ENCODE results near the gene FRS3. TPM values are rescaled to one million over a fixed set of nuclear protein-coding genes. Genes with fewer than 3 reads are reported as not detected.

The FRS3 gene
- total RNA-seq, 2 donors from 2014 or later = 2.6 to 3.4 TPM

DNA sequence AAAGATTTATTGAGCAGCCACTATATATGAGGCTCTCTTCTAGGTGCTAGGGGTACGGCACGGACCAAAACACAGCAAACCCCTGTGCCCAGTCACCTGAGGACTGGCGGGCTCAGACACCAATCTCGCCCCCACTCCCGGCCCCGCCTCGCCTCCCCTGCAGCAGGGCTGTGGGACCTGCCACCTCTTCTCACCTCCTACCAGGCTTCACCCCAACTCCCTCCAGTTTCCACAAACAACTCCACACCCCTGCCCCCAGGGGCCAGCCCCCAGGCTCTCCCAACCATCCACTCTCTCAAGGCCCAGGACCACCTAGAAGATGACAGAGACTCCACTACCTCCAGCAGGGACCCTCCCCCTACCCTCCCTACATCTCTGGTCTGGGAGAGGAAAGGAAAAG lies 50.7 kb downstream of the FRS3 start:
- H3K27me3 ChIP-seq = no peaks in the 10 kb centered on the region
- no peak overlapping the region for H3K4me3 ChIP-seq
- no peaks in the 10 kb centered on the region for H3K36me3 ChIP-seq
- no peaks in the 10 kb centered on the region for H3K9me3 ChIP-seq
- TF ChIP-seq, protein P1, sequence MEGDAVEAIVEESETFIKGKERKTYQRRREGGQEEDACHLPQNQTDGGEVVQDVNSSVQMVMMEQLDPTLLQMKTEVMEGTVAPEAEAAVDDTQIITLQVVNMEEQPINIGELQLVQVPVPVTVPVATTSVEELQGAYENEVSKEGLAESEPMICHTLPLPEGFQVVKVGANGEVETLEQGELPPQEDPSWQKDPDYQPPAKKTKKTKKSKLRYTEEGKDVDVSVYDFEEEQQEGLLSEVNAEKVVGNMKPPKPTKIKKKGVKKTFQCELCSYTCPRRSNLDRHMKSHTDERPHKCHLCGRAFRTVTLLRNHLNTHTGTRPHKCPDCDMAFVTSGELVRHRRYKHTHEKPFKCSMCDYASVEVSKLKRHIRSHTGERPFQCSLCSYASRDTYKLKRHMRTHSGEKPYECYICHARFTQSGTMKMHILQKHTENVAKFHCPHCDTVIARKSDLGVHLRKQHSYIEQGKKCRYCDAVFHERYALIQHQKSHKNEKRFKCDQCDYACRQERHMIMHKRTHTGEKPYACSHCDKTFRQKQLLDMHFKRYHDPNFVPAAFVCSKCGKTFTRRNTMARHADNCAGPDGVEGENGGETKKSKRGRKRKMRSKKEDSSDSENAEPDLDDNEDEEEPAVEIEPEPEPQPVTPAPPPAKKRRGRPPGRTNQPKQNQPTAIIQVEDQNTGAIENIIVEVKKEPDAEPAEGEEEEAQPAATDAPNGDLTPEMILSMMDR (IDR thresholded peaks at IDR 0.05) = no peak
- peak overlapping the region; percentile 79 to 97 for H3K27ac ChIP-seq
- DNase-seq (ENCODE audit: low spot score) = no peak
- H3K4me1 ChIP-seq = peaks cover 0 to 98% of the 10 kb centered on the region in 2 donors

DNA sequence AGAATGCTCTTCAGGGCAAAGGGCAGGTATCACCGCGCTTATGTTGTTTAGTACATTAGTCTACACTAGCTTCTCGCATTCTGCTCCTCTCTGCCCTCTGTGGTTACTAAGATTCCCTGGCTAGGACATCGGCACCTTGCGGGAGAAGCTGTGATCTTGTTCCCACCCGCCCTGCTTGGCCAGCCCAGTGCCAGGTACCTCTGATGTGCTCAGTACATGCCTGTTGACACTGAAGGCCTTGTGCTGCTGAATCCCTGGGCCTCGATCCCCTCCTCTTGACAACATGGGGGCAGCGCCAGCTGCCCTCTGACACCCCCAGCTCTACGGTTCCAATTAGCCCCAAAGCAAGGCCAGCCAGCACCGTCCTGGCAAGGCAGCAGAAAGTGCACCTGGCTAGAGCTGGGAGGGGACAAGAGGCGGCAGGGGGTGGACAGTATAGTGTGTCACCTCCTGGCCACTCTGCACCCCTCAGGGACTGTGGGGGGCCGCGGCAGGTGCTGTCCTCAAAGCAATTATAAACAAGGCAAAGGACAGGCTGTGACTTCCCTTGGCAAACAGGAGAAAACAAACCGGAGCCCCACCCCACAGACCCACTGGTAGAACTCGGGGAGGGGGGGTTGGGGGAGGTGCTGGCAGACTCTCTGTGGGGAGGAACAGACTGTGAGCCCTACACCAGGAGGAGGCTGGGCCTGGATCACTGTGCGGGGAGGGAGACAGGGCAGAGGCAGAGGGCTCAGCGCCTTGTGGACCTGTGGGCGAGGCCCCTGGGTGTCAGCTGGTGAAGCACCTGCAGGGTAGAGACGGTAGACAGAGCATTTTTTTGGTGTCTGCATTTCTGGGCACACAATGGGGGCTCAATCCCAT lies 51.4 kb downstream of the FRS3 start:
- DNase-seq (ENCODE audit: low spot score) = no peak
- peaks cover 0 to 99% of the 10 kb centered on the region in 2 donors for H3K4me1 ChIP-seq
- H3K36me3 ChIP-seq = no peaks in the 10 kb centered on the region
- H3K4me3 ChIP-seq = no peak overlapping the region
- no peaks in the 10 kb centered on the region for H3K27me3 ChIP-seq
- TF ChIP-seq, protein P1 (IDR thresholded peaks at IDR 0.05) = no peak
- H3K27ac ChIP-seq = peak overlapping the region; percentile 79 to 97
- no peaks in the 10 kb centered on the region for H3K9me3 ChIP-seq

DNA sequence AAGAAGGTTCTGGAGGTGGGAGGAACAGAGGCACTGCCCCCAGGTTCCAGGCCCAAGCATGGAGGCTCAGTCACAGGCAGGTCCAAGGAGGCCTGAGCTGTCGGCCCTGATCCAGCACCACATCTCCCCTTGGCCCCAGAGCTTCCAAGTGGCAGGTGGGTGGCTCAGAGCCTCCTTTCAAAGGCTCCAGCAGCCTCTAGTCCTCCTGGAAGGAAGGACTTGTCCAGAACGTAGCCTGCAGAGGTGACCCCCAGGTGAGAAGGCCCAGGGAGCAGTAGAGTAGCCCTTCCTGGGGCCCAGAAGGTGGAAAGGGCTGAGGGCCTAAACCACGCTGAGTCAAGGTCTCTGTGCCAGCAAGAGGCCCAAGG lies 52.0 kb downstream of the FRS3 start:
- TF ChIP-seq, protein P1 (IDR thresholded peaks at IDR 0.05) = no peak
- no peak for DNase-seq (ENCODE audit: low spot score)
- Histone ChIP-seq H3K27me3 (no peaks in the 10 kb centered on the region), H3K4me3 (no peak overlapping the region), H3K4me1 (peaks cover 0 to 99% of the 10 kb centered on the region in 2 donors), H3K36me3 (no peaks in the 10 kb centered on the region), H3K9me3 (no peaks in the 10 kb centered on the region), H3K27ac (peak overlapping the region; percentile 79 to 97)

DNA sequence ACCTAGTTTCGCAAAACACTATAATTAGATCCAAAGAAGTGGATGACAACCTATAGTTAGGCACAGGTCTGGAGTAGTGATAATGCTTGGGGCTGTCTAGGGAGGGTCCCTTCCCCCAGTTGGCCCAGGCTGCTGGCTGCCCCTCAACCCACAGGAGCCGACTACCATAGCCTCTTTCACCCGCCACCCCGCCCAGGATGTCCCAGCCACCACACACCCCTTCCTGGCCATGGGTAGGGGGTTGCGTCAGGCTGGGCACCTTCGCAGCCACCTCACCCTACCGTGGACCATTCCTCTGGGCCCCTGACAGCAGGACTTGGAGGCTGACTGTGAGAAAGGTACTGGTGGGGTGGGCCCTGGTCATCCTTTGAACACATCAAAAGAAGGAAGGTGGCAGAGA lies 52.8 kb downstream of the FRS3 start:
- no peak for DNase-seq (ENCODE audit: low spot score)
- H3K9me3 ChIP-seq = no peaks in the 10 kb centered on the region
- peaks cover 0 to 99% of the 10 kb centered on the region in 2 donors for H3K4me1 ChIP-seq
- TF ChIP-seq, protein P1 (IDR thresholded peaks at IDR 0.05) = no peak
- no peaks in the 10 kb centered on the region for H3K27me3 ChIP-seq
- no peaks in the 10 kb centered on the region for H3K36me3 ChIP-seq
- peak overlapping the region; percentile 79 to 97 for H3K27ac ChIP-seq
- no peak overlapping the region for H3K4me3 ChIP-seq

DNA sequence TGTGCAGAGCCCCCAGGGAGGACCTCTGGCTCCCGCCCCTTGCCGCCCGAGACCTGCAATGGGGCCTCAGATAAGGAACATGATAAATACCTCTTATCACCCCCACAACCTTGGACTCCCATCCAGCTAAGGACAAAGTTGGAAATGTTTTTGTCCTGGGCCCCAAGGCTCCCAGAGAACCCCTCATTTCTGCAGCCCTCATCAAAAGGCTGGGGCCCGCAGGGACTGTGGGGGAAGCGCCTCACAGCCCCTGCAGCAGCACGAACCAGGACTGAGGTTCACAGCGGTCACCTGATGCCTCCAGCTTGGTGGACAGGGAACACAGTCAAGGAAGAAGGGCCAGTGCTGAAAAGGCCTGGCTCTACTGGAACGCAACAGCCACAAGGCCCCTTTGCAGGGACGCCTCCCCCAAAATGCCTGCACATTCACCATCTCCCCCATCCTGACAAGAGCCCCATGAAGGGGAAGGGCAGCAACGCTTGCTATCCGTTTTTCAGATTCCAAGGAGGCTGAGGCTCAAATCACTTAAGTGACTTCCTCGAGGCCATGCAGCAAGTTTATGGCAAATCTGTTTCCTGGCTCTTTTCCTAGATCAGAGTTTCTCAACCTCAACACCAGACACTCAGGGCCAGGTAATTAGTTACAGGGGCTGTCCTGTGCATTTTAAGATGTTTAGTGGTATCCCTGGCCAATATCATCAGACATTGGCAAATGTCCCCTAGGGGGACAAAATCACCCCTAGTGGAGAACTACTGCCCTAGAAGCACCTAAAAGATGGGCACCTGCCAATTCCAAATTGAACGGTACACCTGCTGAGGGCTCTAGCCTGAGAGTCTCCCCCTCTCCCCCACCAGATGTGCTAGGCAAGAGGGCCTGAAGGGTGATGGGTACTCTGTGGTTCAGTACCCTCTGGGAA lies 54.9 kb downstream of the FRS3 start:
- H3K4me1 ChIP-seq = peaks cover 0 to 99% of the 10 kb centered on the region in 2 donors
- no peak for DNase-seq (ENCODE audit: low spot score)
- TF ChIP-seq, protein P1 (IDR thresholded peaks at IDR 0.05) = no peak
- no peaks in the 10 kb centered on the region for H3K36me3 ChIP-seq
- H3K4me3 ChIP-seq = no peak overlapping the region
- H3K9me3 ChIP-seq = no peaks in the 10 kb centered on the region
- H3K27ac ChIP-seq = peak overlapping the region; percentile 76 to 80
- H3K27me3 ChIP-seq = no peaks in the 10 kb centered on the region

Data from right atrium auricular region (tissue), 2 donors.